ENCODE data around the gene RFC1.

DNA sequence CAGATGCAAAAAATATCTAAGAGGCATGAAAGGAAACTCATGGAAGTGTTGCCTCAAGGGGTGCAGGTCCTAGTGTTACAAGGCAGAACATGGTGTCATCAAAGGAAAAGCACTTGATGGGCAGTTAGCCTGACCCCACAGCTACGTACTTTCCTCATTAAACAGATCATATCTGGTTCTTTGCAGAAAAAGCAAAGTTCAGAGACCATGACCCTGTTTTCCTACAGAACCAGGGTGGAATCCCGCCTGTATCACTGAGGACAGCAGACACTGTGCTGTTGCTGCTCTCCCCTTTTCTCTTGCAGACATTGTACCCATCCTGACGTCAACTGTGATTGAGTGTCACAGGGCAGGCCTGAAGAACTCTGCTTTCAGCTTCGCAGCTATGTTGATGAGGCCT, 91.7 kb downstream of the RFC1 start:
- no peak for TF ChIP-seq POLR2AphosphoS5 (IDR thresholded peaks at IDR 0.05)
- TF ChIP-seq, protein P1, sequence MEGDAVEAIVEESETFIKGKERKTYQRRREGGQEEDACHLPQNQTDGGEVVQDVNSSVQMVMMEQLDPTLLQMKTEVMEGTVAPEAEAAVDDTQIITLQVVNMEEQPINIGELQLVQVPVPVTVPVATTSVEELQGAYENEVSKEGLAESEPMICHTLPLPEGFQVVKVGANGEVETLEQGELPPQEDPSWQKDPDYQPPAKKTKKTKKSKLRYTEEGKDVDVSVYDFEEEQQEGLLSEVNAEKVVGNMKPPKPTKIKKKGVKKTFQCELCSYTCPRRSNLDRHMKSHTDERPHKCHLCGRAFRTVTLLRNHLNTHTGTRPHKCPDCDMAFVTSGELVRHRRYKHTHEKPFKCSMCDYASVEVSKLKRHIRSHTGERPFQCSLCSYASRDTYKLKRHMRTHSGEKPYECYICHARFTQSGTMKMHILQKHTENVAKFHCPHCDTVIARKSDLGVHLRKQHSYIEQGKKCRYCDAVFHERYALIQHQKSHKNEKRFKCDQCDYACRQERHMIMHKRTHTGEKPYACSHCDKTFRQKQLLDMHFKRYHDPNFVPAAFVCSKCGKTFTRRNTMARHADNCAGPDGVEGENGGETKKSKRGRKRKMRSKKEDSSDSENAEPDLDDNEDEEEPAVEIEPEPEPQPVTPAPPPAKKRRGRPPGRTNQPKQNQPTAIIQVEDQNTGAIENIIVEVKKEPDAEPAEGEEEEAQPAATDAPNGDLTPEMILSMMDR (IDR thresholded peaks at IDR 0.05): no peak
- TF ChIP-seq POLR2A (IDR thresholded peaks at IDR 0.05): no peak

Measured in prostate gland (tissue), 2 donors.